H1 (cell line): ENCODE measurements around the gene SLC16A11. TPM values are rescaled to one million over a fixed set of nuclear protein-coding genes. Genes with fewer than 3 reads are reported as not detected.
A peak's percentile ranks its signal among the peaks of the same experiment; 100 is the strongest.

ENCODE experiments used
- CHD7 ChIP-seq: fragments of 300-600 bp; sonication (generic); IDR thresholded peaks from 2 replicates; pipeline ENCODE4 v1.7.1; 2012; ENCODE audit warnings: low read length, moderate library complexity, mild to moderate bottlenecking, inconsistent platforms; ENCODE audit not compliant: insufficient replicate concordance
- KDM4A ChIP-seq: IDR thresholded peaks from one replicate; pipeline ENCODE4 v1.7.1; 2012; ENCODE audit warnings: low read depth, mild to moderate bottlenecking, moderate library complexity, low read length, inconsistent platforms; ENCODE audit not compliant: severe bottlenecking
- NANOG ChIP-seq: IDR thresholded peaks from 2 replicates; pipeline ENCODE4 v1.6.1; 2011; ENCODE audit warnings: low read length, low read depth, mild to moderate bottlenecking, inconsistent platforms; ENCODE audit not compliant: insufficient read depth, poor library complexity, severe bottlenecking
- NRF1 ChIP-seq: IDR thresholded peaks from 2 replicates; pipeline ENCODE4 v1.6.1; 2011; ENCODE audit warnings: mild to moderate bottlenecking, low read depth, low read length, improper control_type of control experiment
- POU5F1 ChIP-seq: IDR thresholded peaks from 2 replicates; pipeline ENCODE4 v1.6.1; 2011; ENCODE audit warnings: low read depth, mild to moderate bottlenecking, low read length, moderate library complexity
- RNF2 ChIP-seq: fragments of 200-900, 300-1000 bp; sonication (generic); IDR thresholded peaks from 2 replicates; pipeline ENCODE4 v1.7.1; 2016; ENCODE audit warnings: borderline replicate concordance, low read depth, mild to moderate bottlenecking, antibody characterized with exemption, low read length; ENCODE audit not compliant: poor library complexity, severe bottlenecking; ENCODE audit errors: missing control alignments
- SP4 ChIP-seq: IDR thresholded peaks from 2 replicates; pipeline ENCODE4 v1.6.1; 2012; ENCODE audit warnings: low read length, inconsistent platforms
- TAF1 ChIP-seq: IDR thresholded peaks from 2 replicates; pipeline ENCODE4 v1.6.1; 2011; ENCODE audit warnings: mild to moderate bottlenecking, low read depth, low read length
- TAF7 ChIP-seq: optimal IDR thresholded peaks from 2 replicates; pipeline ENCODE3; 2011; ENCODE audit warnings: low read depth, mild to moderate bottlenecking, inconsistent platforms, low read length, moderate library complexity, borderline replicate concordance
- TBP ChIP-seq: IDR thresholded peaks from 2 replicates; pipeline ENCODE4 v1.6.1; 2011; ENCODE audit warnings: low read depth, low read length, improper control_type of control experiment
- polyA plus RNA-seq, 7 experiments: library from polyadenylated mRNA; depleted of rRNA in 3 of 7; stranded (reverse) in 5 of 7; unstranded in 2 of 7; fragments of >200 nt in 5 of 7; fragments of 200-250 nt in 2 of 7; gene quantifications; 1 replicate in 5 of 7; 2 replicates in 1 of 7; 4 replicates in 1 of 7; pipeline versions ENCODE4 v1.2.1 to v1.2.3, GENCODE V29; 2011 to 2013; ENCODE audit warnings: missing spikeins in 2 of 7, mixed read lengths in 2 of 7
- total RNA-seq: library from RNA; stranded (reverse); fragmentation: NEBNext Ultra II Directional; extraction: Animal tissue kit (Norgen Biotek cat#: 25700); gene quantifications from 2 replicates; pipeline ENCODE4 v1.2.1, GENCODE V29; 2021

SLC16A11 gene
- total and polyA plus RNA-seq, 2 of the 8 experiments (the other 6 are each of a cell fraction or from before 2014, with no cell fraction given) = 0.35 to 0.39 TPM

DNA sequence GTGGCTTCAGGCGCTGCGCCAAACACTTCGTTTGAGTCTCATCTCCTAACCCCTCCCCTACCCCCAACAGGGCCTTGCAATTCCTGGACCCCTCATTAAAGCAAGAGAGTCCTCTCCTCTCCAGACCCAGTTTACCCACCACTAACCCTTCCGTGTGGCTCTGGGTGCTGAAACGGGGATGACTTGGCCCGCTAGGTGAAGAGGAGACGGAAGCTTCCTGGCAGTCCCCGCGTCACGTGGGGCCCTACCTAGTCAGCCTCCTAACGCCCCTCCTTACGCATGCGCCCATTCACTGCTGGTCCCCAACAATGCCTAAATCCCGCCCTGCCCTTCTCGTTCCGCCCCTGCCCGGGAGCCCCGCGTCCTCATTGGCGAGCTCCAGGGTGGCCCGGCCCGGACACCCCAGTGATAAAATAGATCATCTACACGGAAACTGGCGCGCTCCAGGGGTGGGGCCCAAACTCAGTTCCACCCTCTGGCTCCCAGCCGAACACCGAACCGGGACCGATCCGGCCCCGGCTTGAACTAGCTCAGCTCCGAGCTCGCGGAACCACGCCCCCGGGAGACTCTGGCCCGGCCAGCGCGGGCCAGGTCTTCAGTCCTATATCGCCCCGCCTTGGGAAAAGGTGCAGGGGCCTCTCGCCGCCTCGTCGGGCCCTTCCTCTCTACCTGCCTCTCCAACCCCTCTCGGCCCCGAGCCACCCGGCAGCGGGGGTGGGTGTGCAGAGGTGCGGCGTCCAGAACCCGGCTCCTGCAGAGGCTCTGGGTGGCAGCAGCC lies 8.1 kb downstream of the SLC16A11 start, which contains the start of gene SLC16A13 (continued):
- TF ChIP-seq CHD7 = no peak
- TF ChIP-seq KDM4A = peak; percentile 75
- TF ChIP-seq TAF1 = peak; percentile 90
- peak; percentile 68; the same call in 1 of the 2 replicates for TF ChIP-seq SP4
- peak; percentile 82 for TF ChIP-seq TBP
- TF ChIP-seq NANOG = no peak
- no peak for TF ChIP-seq POU5F1
- TF ChIP-seq TAF7 = peak; percentile 36
- no peak for TF ChIP-seq RNF2
- TF ChIP-seq NRF1 = peak; percentile 76
